ENCODE results near the gene MTHFR.

The MTHFR gene

GRCh38 chr1:11789126-11790067 lies 16.4 kb downstream of the MTHFR start:
- peak overlapping the region; percentile 5 to 77 (median 56); a peak in 17 of 22 replicates for H3K9ac ChIP-seq
- H3K4me2 ChIP-seq = peak overlapping the region in 10 of 11 experiments; percentile 1 to 96 (median 83); a peak in 17 of 22 replicates
- H4K20me1 ChIP-seq = no peaks in the 10 kb centered on the region; a peak in 1 of 22 replicates
- no peaks in the 10 kb centered on the region for H3K9me3 ChIP-seq (replicated peaks in 1 of 11)
- peaks cover 11 to 48% (median 23%) of the 10 kb centered on the region in 11 experiments; a peak in 20 of 22 replicates for H3K36me3 ChIP-seq
- H3K27me3 ChIP-seq = no peaks in the 10 kb centered on the region
- H3K27ac ChIP-seq = peak overlapping the region; percentile 19 to 95 (median 78); a peak in 21 of 22 replicates
- H3K4me1 ChIP-seq = peaks cover 53 to 89% (median 77%) of the 10 kb centered on the region in 10 experiments
- no peak for TF ChIP-seq Cebpa-rat (IDR thresholded peaks at IDR 0.05)
- peak overlapping the region in 1 of 10 experiments; percentile 48; a peak in 3 of 20 replicates for H3K4me3 ChIP-seq

DNA sequence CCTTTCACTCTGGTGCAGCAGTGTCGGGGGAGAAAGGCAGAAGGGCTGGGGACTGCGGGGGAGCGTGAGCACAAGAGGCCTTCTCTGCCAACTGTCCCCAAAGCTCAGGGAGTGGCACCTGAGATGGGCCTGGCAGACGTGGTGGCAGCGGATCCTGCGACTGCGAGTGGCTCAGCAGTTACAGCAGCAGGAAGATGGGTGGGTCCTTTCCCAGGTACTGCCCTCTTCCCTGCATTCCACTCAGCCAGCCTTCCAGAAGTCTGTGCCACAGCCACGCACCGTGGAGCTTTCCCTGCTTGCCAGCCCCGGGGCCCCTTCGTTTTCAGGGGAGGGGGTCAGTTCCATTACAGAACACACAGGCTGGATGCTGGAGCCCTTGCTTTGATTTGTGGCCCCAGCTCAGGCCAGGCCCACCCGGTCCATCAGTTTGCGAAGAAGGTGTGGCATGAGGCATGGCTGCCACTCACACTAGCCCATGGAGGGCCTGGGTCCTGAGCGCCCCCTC lies 17.2 kb downstream of the MTHFR start:
- H3K36me3 ChIP-seq = peaks cover 3 to 40% (median 15%) of the 10 kb centered on the region in 11 experiments; a peak in 18 of 22 replicates
- H3K9me3 ChIP-seq (replicated peaks in 1 of 11) = no peaks in the 10 kb centered on the region
- H3K4me2 ChIP-seq = peak overlapping the region in 7 of 11 experiments; percentile 81 to 96 (median 90); a peak in 12 of 22 replicates
- no peaks in the 10 kb centered on the region; a peak in 1 of 22 replicates for H4K20me1 ChIP-seq
- no peaks in the 10 kb centered on the region for H3K27me3 ChIP-seq
- H3K4me3 ChIP-seq = no peak overlapping the region
- no peak for TF ChIP-seq Cebpa-rat (IDR thresholded peaks at IDR 0.05)
- peak overlapping the region; percentile 19 to 95 (median 78); a peak in 18 of 22 replicates for H3K27ac ChIP-seq
- H3K9ac ChIP-seq = peak overlapping the region in 9 of 11 experiments; percentile 12 to 77 (median 68); a peak in 13 of 22 replicates
- H3K4me1 ChIP-seq = peaks cover 58 to 93% (median 82%) of the 10 kb centered on the region in 10 experiments

- no peak overlapping the region for H3K4me3 ChIP-seq
- no peaks in the 10 kb centered on the region for H3K9me3 ChIP-seq (replicated peaks in 1 of 11)
- H3K36me3 ChIP-seq = peaks cover 0 to 33% (median 13%) of the 10 kb centered on the region in 11 experiments; a peak in 13 of 22 replicates
- H3K27ac ChIP-seq = peak overlapping the region in 5 of 11 experiments; percentile 4 to 93 (median 84); a peak in 9 of 22 replicates
- H3K9ac ChIP-seq = peak overlapping the region in 3 of 11 experiments; percentile 3 to 76 (median 68); a peak in 1 of 22 replicates
- H3K4me2 ChIP-seq = peak overlapping the region in 5 of 11 experiments; percentile 12 to 96 (median 81); a peak in 8 of 22 replicates
- no peaks in the 10 kb centered on the region for H4K20me1 ChIP-seq
- no peaks in the 10 kb centered on the region for H3K27me3 ChIP-seq
- no peak for TF ChIP-seq Cebpa-rat (IDR thresholded peaks at IDR 0.05)
- peaks cover 58 to 96% (median 82%) of the 10 kb centered on the region in 10 experiments for H3K4me1 ChIP-seq
Observed at GRCh38 chr1:11787804-11788436, 17.8 kb downstream of the MTHFR start.

GRCh38 chr1:11787251-11787803 lies 18.4 kb downstream of the MTHFR start:
- H3K4me3 ChIP-seq = no peak overlapping the region
- H3K9ac ChIP-seq = peak overlapping the region in 1 of 11 experiments; percentile 17; a peak in 2 of 22 replicates
- no peak for TF ChIP-seq Cebpa-rat (IDR thresholded peaks at IDR 0.05)
- H3K27ac ChIP-seq = peak overlapping the region in 4 of 11 experiments; percentile 78 to 93 (median 88); a peak in 7 of 22 replicates
- H3K27me3 ChIP-seq = no peaks in the 10 kb centered on the region
- peaks cover 0 to 27% (median 7%) of the 10 kb centered on the region in 11 experiments; a peak in 12 of 22 replicates for H3K36me3 ChIP-seq
- no peaks in the 10 kb centered on the region for H3K9me3 ChIP-seq (replicated peaks in 1 of 11)
- H3K4me1 ChIP-seq = peaks cover 58 to 90% (median 80%) of the 10 kb centered on the region in 10 experiments
- peak overlapping the region in 5 of 11 experiments; percentile 32 to 96 (median 81); a peak in 9 of 22 replicates for H3K4me2 ChIP-seq
- no peaks in the 10 kb centered on the region for H4K20me1 ChIP-seq

GRCh38 chr1:11786168-11786567 lies 19.6 kb downstream of the MTHFR start:
- peak overlapping the region in 5 of 11 experiments; percentile 24 to 42 (median 28); a peak in 6 of 22 replicates for H3K27ac ChIP-seq
- H3K4me3 ChIP-seq = no peak overlapping the region
- peaks cover 56 to 78% (median 71%) of the 10 kb centered on the region in 10 experiments for H3K4me1 ChIP-seq
- no peak for TF ChIP-seq Cebpa-rat (IDR thresholded peaks at IDR 0.05)
- H3K9ac ChIP-seq = peak overlapping the region in 2 of 11 experiments; percentile 5 to 17; a peak in 2 of 22 replicates
- no peaks in the 10 kb centered on the region for H3K9me3 ChIP-seq (replicated peaks in 1 of 11)
- H3K36me3 ChIP-seq = peaks cover 0 to 19% (median 6%) of the 10 kb centered on the region in 11 experiments; a peak in 10 of 22 replicates
- H3K27me3 ChIP-seq = no peaks in the 10 kb centered on the region
- H4K20me1 ChIP-seq = no peaks in the 10 kb centered on the region
- peak overlapping the region; percentile 53 to 96 (median 72); a peak in 20 of 22 replicates for H3K4me2 ChIP-seq

GRCh38 chr1:11784993-11785769 lies 20.6 kb downstream of the MTHFR start:
- Histone ChIP-seq H3K9ac (peak overlapping the region in 9 of 11 experiments; percentile 1 to 44 (median 33); a peak in 9 of 22 replicates), H3K36me3 (peaks cover 0 to 15% (median 4%) of the 10 kb centered on the region in 11 experiments; a peak in 10 of 22 replicates), H4K20me1 (no peaks in the 10 kb centered on the region), H3K27ac (peak overlapping the region in 10 of 11 experiments; percentile 19 to 59 (median 42); a peak in 17 of 22 replicates), H3K4me2 (peak overlapping the region; percentile 53 to 96 (median 68)), H3K4me3 (no peak overlapping the region), H3K9me3 (replicated peaks in 1 of 11) (no peaks in the 10 kb centered on the region), H3K27me3 (no peaks in the 10 kb centered on the region), H3K4me1 (peaks cover 46 to 69% (median 62%) of the 10 kb centered on the region in 10 experiments)
- TF ChIP-seq Cebpa-rat (IDR thresholded peaks at IDR 0.05) = no peak

DNA sequence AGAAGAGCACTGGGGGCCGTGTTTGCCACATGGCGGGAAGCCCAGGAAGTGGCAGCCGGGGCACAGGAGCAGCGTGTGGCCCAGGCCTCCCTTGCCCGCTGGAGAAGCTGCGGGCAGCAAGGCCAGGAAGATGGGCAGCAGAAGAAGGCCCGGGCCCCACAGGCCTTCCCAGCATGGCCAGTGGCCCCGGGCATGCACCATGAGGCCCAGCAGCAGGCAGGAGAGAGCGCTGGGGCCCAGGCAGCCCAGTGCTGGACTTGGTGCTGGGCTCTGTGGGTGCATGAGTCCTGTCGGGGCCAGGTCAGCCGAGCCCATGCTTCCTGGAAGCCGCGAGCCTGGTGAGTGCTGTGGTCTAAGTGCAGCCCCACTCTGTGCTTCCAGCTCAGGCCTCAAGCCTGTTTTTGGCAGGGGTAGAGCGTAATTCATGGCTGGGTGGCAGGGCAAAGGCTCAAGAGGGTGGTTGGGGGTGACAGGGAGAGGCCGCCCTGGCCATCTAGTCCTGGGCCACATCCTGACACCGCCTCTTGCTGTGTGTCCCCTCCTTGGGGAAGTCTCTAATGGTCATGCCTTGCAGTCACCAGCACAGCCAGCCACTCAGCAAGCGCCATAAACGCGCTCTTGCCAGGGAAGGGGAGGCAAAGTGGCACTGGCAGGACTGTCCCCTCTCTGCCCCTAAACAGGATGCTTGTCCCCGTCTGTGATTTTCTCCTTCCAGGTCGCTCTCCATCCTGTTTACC lies 21.3 kb downstream of the MTHFR start:
- H3K4me3 ChIP-seq = no peak overlapping the region
- no peak for TF ChIP-seq Cebpa-rat (IDR thresholded peaks at IDR 0.05)
- H3K36me3 ChIP-seq = peaks cover 0 to 10% (median 0%) of the 10 kb centered on the region in 11 experiments; a peak in 2 of 22 replicates
- no peaks in the 10 kb centered on the region for H3K9me3 ChIP-seq (replicated peaks in 1 of 11)
- peak overlapping the region in 9 of 11 experiments; percentile 1 to 44 (median 33); a peak in 9 of 22 replicates for H3K9ac ChIP-seq
- peak overlapping the region in 10 of 11 experiments; percentile 19 to 59 (median 42); a peak in 17 of 22 replicates for H3K27ac ChIP-seq
- peaks cover 38 to 62% (median 54%) of the 10 kb centered on the region in 10 experiments for H3K4me1 ChIP-seq
- no peaks in the 10 kb centered on the region for H4K20me1 ChIP-seq
- peak overlapping the region; percentile 53 to 96 (median 68) for H3K4me2 ChIP-seq
- H3K27me3 ChIP-seq = no peaks in the 10 kb centered on the region
